Mesenchymal stem cell (in vitro differentiated cells and primary cell): ENCODE measurements around the gene ENDOU.

ENCODE experiments used
- DNase-seq: peaks from one replicate; pipeline ENCODE4 v3.0.0-alpha.2; 2013
- H2AFZ ChIP-seq: one replicate; pipeline ENCODE4 v1.6.1; 2013; ENCODE audit warnings: low read depth, mild to moderate bottlenecking, control low read depth, inconsistent platforms, low read length, moderate library complexity
- H2AK5ac ChIP-seq: 2 replicates; pipeline ENCODE4 v1.6.1; 2013; ENCODE audit warnings: low read length, moderate library complexity, mild to moderate bottlenecking, inconsistent platforms; ENCODE audit not compliant: severe bottlenecking
- H2BK120ac ChIP-seq: one replicate; pipeline ENCODE4 v1.6.1; 2013; ENCODE audit warnings: low read depth, mild to moderate bottlenecking, inconsistent platforms, low read length, moderate library complexity
- H2BK12ac ChIP-seq, 2 experiments: one replicate each; pipeline ENCODE4 v1.6.1; 2013; ENCODE audit warnings: inconsistent platforms in 2 of 2, low read length in 2 of 2, mild to moderate bottlenecking in 2 of 2, moderate library complexity in 2 of 2, control low read depth in 1 of 2
- H2BK15ac ChIP-seq: one replicate; pipeline ENCODE4 v1.6.1; 2013; ENCODE audit warnings: mild to moderate bottlenecking, low read depth, inconsistent platforms; ENCODE audit not compliant: poor library complexity, severe bottlenecking
- H2BK5ac ChIP-seq: 2 replicates; pipeline ENCODE4 v1.6.1; 2013; ENCODE audit warnings: low read depth, mild to moderate bottlenecking, low read length, control low read depth, inconsistent platforms; ENCODE audit not compliant: poor library complexity, severe bottlenecking
- H3K14ac ChIP-seq, 2 experiments: one replicate each; pipeline ENCODE4 v1.6.1; 2013; ENCODE audit warnings: inconsistent platforms in 2 of 2, low read length in 2 of 2, control low read depth in 1 of 2, mild to moderate bottlenecking in 1 of 2, moderate library complexity in 1 of 2
- H3K18ac ChIP-seq, 2 experiments: one replicate each; pipeline ENCODE4 v1.6.1; 2013; ENCODE audit warnings: inconsistent platforms in 2 of 2, low read length in 2 of 2, control low read depth in 1 of 2, low read depth in 1 of 2, mild to moderate bottlenecking in 1 of 2
- H3K23ac ChIP-seq, 2 experiments: one replicate each; pipeline ENCODE4 v1.6.1; 2013; ENCODE audit warnings: inconsistent platforms in 2 of 2, low read length in 2 of 2, mild to moderate bottlenecking in 2 of 2, moderate library complexity in 2 of 2, control low read depth in 1 of 2
- H3K27ac ChIP-seq: 2 replicates; pipeline ENCODE4 v1.5.1; 2013; ENCODE audit warnings: mild to moderate bottlenecking, moderate library complexity, low read length, control low read depth, inconsistent platforms; ENCODE audit not compliant: poor library complexity, severe bottlenecking
- H3K27me3 ChIP-seq, 2 experiments: 2 replicates each; pipeline versions ENCODE4 v1.6.1 to v1.7.0; 2013; ENCODE audit warnings: low read length in 2 of 2, mild to moderate bottlenecking in 2 of 2, moderate library complexity in 2 of 2, control low read depth in 1 of 2, inconsistent platforms in 1 of 2; ENCODE audit not compliant: control insufficient read depth in 1 of 2, insufficient read depth in 1 of 2
- H3K36me3 ChIP-seq, 2 experiments: 2 replicates each; pipeline versions ENCODE4 v1.6.1 to v1.7.0; 2013; ENCODE audit warnings: low read length in 2 of 2, control low read depth in 1 of 2, inconsistent platforms in 1 of 2, low read depth in 1 of 2, mild to moderate bottlenecking in 1 of 2; ENCODE audit not compliant: insufficient read depth in 2 of 2, control insufficient read depth in 1 of 2
- H3K4ac ChIP-seq, 2 experiments: one replicate each; pipeline ENCODE4 v1.6.1; 2013; ENCODE audit warnings: inconsistent platforms in 2 of 2, low read length in 2 of 2, mild to moderate bottlenecking in 2 of 2, moderate library complexity in 2 of 2, control low read depth in 1 of 2, low read depth in 1 of 2
- H3K4me1 ChIP-seq: 2 replicates; pipeline ENCODE4 v1.6.1; 2013; ENCODE audit warnings: low read depth, low read length, control low read depth; ENCODE audit not compliant: control insufficient read depth, insufficient read depth
- H3K4me2 ChIP-seq: 2 replicates; pipeline ENCODE4 v1.6.1; 2013; ENCODE audit warnings: low read length, mild to moderate bottlenecking, inconsistent platforms; ENCODE audit not compliant: poor library complexity, severe bottlenecking
- H3K4me3 ChIP-seq, 2 experiments: 2 replicates each; pipeline versions ENCODE4 v1.5.1 to v1.7.0; 2013; ENCODE audit warnings: low read length in 2 of 2, mild to moderate bottlenecking in 2 of 2, control low read depth in 1 of 2, low read depth in 1 of 2; ENCODE audit not compliant: insufficient read depth in 1 of 2
- H3K79me1 ChIP-seq: replicated peaks from 2 replicates; pipeline ENCODE4 v1.6.1; 2013; ENCODE audit warnings: mild to moderate bottlenecking, control low read depth, low read length, inconsistent platforms; ENCODE audit not compliant: poor library complexity, severe bottlenecking
- H3K9ac ChIP-seq: 2 replicates; pipeline ENCODE4 v1.7.0; 2013; ENCODE audit warnings: mild to moderate bottlenecking, low read length, moderate library complexity
- H3K9me3 ChIP-seq: 2 replicates; pipeline ENCODE4 v1.7.0; 2013; ENCODE audit warnings: mild to moderate bottlenecking, low read length; ENCODE audit not compliant: control insufficient read depth
- H4K8ac ChIP-seq: one replicate; pipeline ENCODE4 v1.6.1; 2013; ENCODE audit warnings: inconsistent platforms, mild to moderate bottlenecking, low read length, moderate library complexity
- H4K91ac ChIP-seq: one replicate; pipeline ENCODE4 v1.6.1; 2013; ENCODE audit warnings: mild to moderate bottlenecking, low read length, inconsistent platforms
- WGBS: methylation state at CpG from one replicate; pipeline ENCODE4 v1.1.7; 2013; ENCODE audit warnings: mixed read lengths; 5-methylcytosine and 5-hydroxymethylcytosine counted together

ENDOU gene

GRCh38 chr12:47698631-47699030 is 26.7 kb downstream of the ENDOU start:
- H3K4ac ChIP-seq: no peak overlapping the region
- peaks cover 16% of the 10 kb centered on the region for H3K79me1 ChIP-seq
- H2BK120ac ChIP-seq: no peak overlapping the region
- H3K27ac ChIP-seq: no peak overlapping the region
- H4K91ac ChIP-seq: no peak overlapping the region
- H3K18ac ChIP-seq: no peak overlapping the region
- no peak overlapping the region for H3K14ac ChIP-seq
- H2BK12ac ChIP-seq: no peak overlapping the region
- H2BK15ac ChIP-seq: no peak overlapping the region
- H2BK5ac ChIP-seq: no peak overlapping the region
- no peak overlapping the region for H2AK5ac ChIP-seq
- no peak overlapping the region for H4K8ac ChIP-seq
- H3K4me3 ChIP-seq: no peak overlapping the region
- 94% methylated on average over 3 of the region's 7 CpGs for WGBS
- no peaks in the 10 kb centered on the region for H3K27me3 ChIP-seq
- H3K9me3 ChIP-seq: no peaks in the 10 kb centered on the region
- H3K9ac ChIP-seq: no peak overlapping the region
- H3K4me2 ChIP-seq: no peak overlapping the region
- no peak overlapping the region for H3K23ac ChIP-seq
- no peak for DNase-seq
- no peaks in the 10 kb centered on the region for H3K4me1 ChIP-seq
- H3K36me3 ChIP-seq: peaks cover 2 to 64% of the 10 kb centered on the region in 2 experiments
- H2AFZ ChIP-seq: no peak overlapping the region

GRCh38 chr12:47698055-47698454 is 27.2 kb downstream of the ENDOU start:
- H2BK12ac ChIP-seq: no peak overlapping the region
- H3K9ac ChIP-seq: no peak overlapping the region
- no peak overlapping the region for H3K18ac ChIP-seq
- H3K23ac ChIP-seq: no peak overlapping the region
- H3K79me1 ChIP-seq: peaks cover 14% of the 10 kb centered on the region
- H3K4me1 ChIP-seq: no peaks in the 10 kb centered on the region
- WGBS: 100% methylated on average over 3 of the region's 4 CpGs
- H2AFZ ChIP-seq: no peak overlapping the region
- no peak overlapping the region for H2BK15ac ChIP-seq
- no peaks in the 10 kb centered on the region for H3K27me3 ChIP-seq
- no peaks in the 10 kb centered on the region for H3K9me3 ChIP-seq
- H2BK120ac ChIP-seq: no peak overlapping the region
- no peak overlapping the region for H3K14ac ChIP-seq
- H3K36me3 ChIP-seq: peaks cover 3 to 69% of the 10 kb centered on the region in 2 experiments
- H3K4me3 ChIP-seq: no peak overlapping the region
- no peak overlapping the region for H4K91ac ChIP-seq
- no peak overlapping the region for H4K8ac ChIP-seq
- no peak overlapping the region for H3K4me2 ChIP-seq
- no peak overlapping the region for H3K27ac ChIP-seq
- DNase-seq: no peak
- H2AK5ac ChIP-seq: no peak overlapping the region
- H2BK5ac ChIP-seq: no peak overlapping the region
- no peak overlapping the region for H3K4ac ChIP-seq

GRCh38 chr12:47689215-47689614 is 36.1 kb downstream of the ENDOU start:
- no peak overlapping the region for H2BK5ac ChIP-seq
- no peak overlapping the region for H2AFZ ChIP-seq
- 98% methylated on average over 2 of the region's 2 CpGs for WGBS
- H3K36me3 ChIP-seq: peaks cover 10 to 60% of the 10 kb centered on the region in 2 experiments
- H2BK12ac ChIP-seq: no peak overlapping the region
- no peak overlapping the region for H3K9ac ChIP-seq
- H3K23ac ChIP-seq: no peak overlapping the region
- H4K91ac ChIP-seq: no peak overlapping the region
- H3K18ac ChIP-seq: no peak overlapping the region
- H3K4me2 ChIP-seq: no peak overlapping the region
- H3K4me1 ChIP-seq: no peaks in the 10 kb centered on the region
- H3K79me1 ChIP-seq: peaks cover 11% of the 10 kb centered on the region
- H3K27ac ChIP-seq: no peak overlapping the region
- no peaks in the 10 kb centered on the region for H3K9me3 ChIP-seq
- no peak overlapping the region for H2AK5ac ChIP-seq
- no peak overlapping the region for H2BK120ac ChIP-seq
- H3K27me3 ChIP-seq: no peaks in the 10 kb centered on the region
- H3K4me3 ChIP-seq: no peak overlapping the region
- no peak for DNase-seq
- H3K4ac ChIP-seq: no peak overlapping the region
- H2BK15ac ChIP-seq: no peak overlapping the region
- no peak overlapping the region for H3K14ac ChIP-seq
- no peak overlapping the region for H4K8ac ChIP-seq

GRCh38 chr12:47687636-47688035 is 37.7 kb downstream of the ENDOU start:
- no peak overlapping the region for H2BK15ac ChIP-seq
- no peaks in the 10 kb centered on the region for H3K9me3 ChIP-seq
- no peaks in the 10 kb centered on the region for H3K27me3 ChIP-seq
- no peaks in the 10 kb centered on the region for H3K4me1 ChIP-seq
- H2AK5ac ChIP-seq: no peak overlapping the region
- no peak overlapping the region for H3K14ac ChIP-seq
- H3K27ac ChIP-seq: no peak overlapping the region
- no peak overlapping the region for H2BK120ac ChIP-seq
- no peak overlapping the region for H4K8ac ChIP-seq
- H3K4me2 ChIP-seq: no peak overlapping the region
- WGBS: 75% methylated on average over 3 of the region's 3 CpGs
- no peak overlapping the region for H3K18ac ChIP-seq
- H3K36me3 ChIP-seq: peaks cover 6 to 55% of the 10 kb centered on the region in 2 experiments
- H3K4ac ChIP-seq: no peak overlapping the region
- H2AFZ ChIP-seq: no peak overlapping the region
- peaks cover 10% of the 10 kb centered on the region for H3K79me1 ChIP-seq
- no peak overlapping the region for H3K4me3 ChIP-seq
- no peak overlapping the region for H3K9ac ChIP-seq
- no peak overlapping the region for H2BK5ac ChIP-seq
- no peak for DNase-seq
- no peak overlapping the region for H3K23ac ChIP-seq
- H2BK12ac ChIP-seq: no peak overlapping the region
- H4K91ac ChIP-seq: no peak overlapping the region
